ENCODE data around the gene PIWIL4.
"Not testable (repeated sequence)": the region's sequence is repeated elsewhere in the genome, so short reads cannot be mapped to it uniquely, and the experiment has no call there.

The PIWIL4 gene

GRCh38 chr11:94638301-94638901 is 71.2 kb downstream of the PIWIL4 start:
- no peak for DNase-seq (ENCODE audit: low spot score)

DNA sequence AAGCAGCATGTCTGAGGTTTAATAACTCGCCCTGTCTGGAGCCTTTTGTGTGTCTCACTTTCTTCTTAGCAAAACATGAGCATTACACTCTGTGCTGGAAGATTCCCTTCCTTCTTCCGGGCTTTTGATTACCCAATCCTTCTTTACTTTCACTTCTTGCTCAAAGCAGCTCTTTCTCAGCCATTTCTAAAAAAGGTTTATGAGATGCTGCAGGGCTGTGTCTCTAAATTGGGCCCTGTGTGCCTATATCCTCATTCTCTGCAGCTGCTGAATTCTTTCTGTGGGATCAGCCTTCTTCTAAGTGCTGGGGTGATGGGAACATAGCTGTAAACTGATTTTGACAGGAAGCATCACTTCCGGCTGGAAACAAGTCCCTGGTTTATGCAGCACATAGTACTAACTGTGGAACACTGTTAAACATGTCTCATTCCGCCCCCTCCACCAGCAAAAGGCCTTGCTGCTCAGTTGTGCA is 71.8 kb downstream of the PIWIL4 start:
- DNase-seq (ENCODE audit: low spot score) = peak; percentile 62

DNA sequence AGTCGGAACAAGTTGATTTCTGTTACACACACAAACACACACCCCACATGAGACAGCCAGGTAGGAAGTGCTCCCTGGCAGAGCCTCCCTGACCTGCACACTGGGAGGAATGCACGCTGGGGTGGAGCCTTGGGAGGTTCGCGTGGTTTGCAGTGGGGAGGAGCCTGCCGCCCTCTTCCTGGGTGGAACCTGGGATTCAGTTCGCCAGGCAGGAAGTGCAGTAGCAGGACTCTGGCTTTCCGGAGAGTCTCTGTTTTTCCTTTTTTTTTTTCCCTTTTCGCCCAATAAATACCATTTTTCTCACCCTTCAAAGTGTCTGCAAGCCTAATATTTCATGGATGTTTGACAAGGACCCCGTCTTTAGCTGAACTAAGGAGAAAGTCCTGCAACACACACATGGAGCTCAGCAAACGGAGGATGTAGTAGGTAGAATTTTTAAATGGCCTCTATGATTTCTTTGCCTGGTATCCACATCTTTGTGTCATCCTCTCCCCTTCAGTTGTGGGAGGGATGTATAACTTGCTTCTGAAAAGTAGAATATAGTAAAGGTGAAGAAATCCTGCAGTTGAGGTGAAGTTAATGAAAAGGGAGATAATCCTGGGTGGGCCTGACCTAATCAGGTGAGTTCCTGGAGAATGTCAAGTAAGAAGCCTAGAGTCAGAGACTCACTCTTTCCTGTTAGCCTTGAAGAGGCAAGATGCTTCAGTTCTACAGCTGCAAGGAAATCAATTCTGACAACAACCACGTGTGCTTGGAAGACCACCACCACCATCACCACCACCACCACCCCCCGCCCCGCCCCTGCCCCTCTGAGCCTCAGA is 72.9 kb downstream of the PIWIL4 start:
- no peak for DNase-seq (ENCODE audit: low spot score)

- no peak for DNase-seq (ENCODE audit: low spot score)
These were observed 74.1 kb downstream of the PIWIL4 start for GRCh38 chr11:94641167-94641761.

DNA sequence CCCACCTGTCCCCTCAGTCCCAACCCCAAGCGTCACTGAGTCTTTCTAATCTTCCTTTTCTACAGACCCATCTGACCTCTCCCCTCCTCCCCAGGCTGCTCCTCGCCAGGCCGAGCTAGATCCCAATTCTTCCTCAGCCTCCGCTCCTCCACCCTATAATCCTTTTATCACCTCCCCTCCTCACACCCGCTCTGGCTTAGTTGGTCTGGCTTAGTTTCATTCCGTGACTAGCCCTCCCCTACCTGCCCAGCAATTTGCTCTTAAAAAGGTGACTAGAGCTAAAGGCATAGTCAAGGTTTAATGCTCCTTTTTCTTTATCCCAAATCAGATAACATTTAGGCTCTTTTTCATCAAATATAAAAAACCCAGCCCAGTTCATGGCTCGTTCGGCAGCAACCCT is 76.0 kb downstream of the PIWIL4 start:
- DNase-seq (ENCODE audit: low spot score) = not testable (repeated sequence)

DNA sequence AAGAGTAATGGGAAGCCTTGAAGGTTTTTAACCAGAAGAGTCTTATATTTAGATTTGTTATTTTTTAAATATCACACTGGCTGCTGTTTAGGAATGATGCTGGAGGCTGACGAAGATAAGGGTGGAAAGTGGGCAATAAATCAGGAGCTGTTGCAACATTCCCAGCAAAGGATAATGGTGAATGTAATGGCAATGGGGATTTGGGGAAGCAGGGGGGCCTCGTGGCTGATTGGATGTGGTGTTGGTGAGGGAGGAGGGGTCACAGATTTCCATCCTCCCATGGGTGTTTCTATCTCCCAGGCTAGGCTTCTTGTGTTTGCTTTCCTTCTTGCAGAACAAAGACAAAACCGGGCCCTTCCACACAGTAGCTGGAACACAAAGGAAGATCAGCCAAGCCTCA is 80.8 kb downstream of the PIWIL4 start:
- no peak for DNase-seq (ENCODE audit: low spot score)

DNA sequence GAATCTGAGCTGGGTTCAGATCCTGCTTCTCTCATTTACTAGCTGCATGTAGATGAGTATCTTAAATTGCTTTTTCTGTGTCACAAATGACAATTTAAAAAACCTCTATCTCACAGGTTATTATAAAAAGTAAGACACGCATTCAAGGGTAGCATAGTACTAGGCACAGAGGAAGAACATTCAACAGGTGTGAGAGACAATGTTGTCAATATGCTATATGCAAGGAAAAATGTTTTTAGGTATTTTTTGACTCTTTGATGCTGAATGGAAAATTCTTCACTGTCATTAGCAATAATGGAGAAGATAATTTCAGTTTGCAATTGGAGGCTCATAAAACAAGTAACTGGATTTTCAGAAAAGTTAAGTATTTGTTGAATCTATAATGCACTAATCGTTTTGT is 81.6 kb downstream of the PIWIL4 start:
- no peak for DNase-seq (ENCODE audit: low spot score)

DNA sequence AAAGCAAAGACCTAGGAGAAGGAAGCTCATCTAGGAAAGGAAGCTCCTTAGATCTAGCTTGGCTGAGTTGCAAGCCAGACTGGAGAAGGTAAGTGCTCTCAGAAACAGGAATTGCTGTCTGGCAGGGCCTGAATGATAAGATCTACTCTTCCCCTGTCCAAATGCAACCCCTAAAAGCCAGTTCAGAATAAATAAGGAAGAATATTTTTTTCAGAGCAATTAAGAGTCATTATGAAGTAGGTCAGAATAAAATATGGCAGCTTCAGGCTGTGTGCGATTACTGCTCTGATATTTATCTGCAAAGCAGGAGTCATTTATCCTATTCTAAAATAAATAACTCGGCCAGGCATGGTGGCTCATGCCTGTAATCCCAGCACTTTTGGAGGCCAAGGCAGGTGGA is 82.1 kb downstream of the PIWIL4 start:
- DNase-seq (ENCODE audit: low spot score) = no peak

GRCh38 chr11:94649964-94650623 is 82.9 kb downstream of the PIWIL4 start:
- no peak for DNase-seq (ENCODE audit: low spot score)

DNA sequence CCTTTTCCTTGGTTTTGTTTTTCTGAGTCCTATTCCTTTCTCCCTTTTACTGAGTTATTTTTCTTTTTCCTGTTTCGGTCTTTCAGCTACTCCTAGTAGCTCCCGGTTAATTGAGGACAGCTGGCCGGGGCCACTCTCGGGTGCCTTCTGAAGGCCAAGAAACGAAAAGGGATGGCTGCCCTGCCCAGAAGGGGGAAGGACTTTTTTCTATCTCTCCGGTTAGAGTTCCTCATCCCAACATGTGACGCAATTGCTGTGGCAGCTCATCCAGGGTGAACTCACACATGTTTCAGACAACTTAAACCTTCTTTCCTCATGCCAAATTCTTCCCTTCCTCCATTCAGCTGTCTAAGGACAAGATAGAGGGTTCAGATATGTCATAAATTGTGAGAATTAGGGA is 83.6 kb downstream of the PIWIL4 start:
- peak; percentile 92 for DNase-seq (ENCODE audit: low spot score)

GRCh38 chr11:94652735-94653284 is 85.6 kb downstream of the PIWIL4 start:
- no peak for DNase-seq (ENCODE audit: low spot score)

- DNase-seq (ENCODE audit: low spot score) = no peak
These were observed 86.4 kb downstream of the PIWIL4 start for GRCh38 chr11:94653561-94653960.

GRCh38 chr11:94654201-94654600 is 87.0 kb downstream of the PIWIL4 start:
- no peak for DNase-seq (ENCODE audit: low spot score)

DNA sequence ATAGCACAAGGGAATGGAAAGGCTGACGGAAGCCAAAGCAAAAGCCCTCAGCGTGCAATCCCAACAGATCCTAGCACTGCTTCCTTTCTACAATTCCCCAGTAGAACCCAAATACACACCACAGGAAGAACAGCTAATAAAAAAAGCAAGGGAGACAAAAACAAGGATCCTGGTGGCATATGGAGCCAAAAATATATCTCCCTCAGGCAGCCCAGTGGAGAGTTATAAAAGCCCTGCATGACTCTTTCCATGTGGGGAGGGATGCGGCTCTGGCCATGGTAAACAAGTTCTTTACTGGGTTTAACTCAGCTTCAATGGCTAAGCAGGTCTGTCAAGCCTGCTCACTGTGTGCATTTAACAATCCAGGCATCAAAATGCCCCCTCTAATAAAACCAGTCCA is 88.1 kb downstream of the PIWIL4 start:
- no peak for DNase-seq (ENCODE audit: low spot score)

DNA sequence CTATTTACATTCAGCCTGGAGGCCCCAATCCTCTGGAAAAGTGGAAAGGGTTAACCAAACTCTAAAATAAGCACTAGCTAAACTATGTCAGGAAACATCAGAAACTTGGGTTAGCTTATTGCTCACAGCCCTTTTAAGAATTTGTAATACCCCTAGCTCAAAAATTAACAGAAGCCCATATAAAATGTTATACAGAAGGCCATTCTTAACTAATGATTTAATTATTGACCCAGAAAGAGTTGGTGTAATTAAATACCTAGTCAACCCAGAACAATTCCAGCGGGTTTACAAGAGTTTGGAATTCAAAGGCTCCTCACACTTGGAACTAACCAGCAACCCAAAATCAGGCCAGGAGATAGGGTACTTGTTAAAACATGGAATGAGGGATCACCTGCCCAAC is 88.8 kb downstream of the PIWIL4 start:
- no peak for DNase-seq (ENCODE audit: low spot score)

DNA sequence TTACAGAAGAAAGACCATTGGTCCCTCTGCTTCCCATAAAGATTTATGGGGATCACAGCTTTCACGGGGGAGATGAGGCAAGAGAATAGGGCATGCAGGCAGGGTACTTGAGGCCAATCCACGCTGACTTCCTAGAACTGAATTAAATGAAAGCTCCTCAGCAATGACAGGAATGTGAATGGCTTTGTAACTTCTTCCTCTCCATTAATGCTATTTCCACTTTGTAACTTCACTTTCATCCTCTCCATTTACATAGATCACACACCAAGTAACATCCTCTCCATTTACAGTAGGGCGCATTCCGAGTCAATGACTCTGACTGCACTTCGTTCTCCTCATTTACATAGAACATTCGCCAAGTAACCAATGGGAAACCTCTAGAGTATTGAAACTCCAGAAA is 89.8 kb downstream of the PIWIL4 start:
- DNase-seq (ENCODE audit: low spot score) = no peak

- DNase-seq (ENCODE audit: low spot score) = no peak
These were observed 90.5 kb downstream of the PIWIL4 start for GRCh38 chr11:94657629-94658028.

- no peak for DNase-seq (ENCODE audit: low spot score)
These were observed 91.2 kb downstream of the PIWIL4 start for GRCh38 chr11:94658386-94658785.

DNA sequence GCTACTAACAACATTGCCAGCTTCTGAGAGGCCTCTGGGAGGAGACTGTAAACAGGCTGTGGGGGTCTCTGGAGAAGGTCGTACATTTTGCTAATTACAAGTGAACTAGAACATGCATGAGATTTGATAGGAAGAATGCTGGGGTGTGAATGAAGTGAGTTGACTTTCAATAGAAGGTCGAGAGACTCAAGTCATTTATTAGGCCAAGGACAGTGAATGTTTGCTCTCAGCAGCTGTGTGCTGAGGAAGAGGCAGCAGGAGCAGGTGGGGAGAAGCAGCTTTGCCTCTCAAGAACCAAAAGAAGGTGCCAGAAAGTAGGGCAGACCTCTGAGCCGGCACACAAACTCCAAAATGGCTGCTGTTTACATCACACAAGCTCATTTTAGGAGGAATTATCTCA is 91.7 kb downstream of the PIWIL4 start:
- no peak for DNase-seq (ENCODE audit: low spot score)

GRCh38 chr11:94661444-94661843 is 94.3 kb downstream of the PIWIL4 start:
- no peak for DNase-seq (ENCODE audit: low spot score)

DNA sequence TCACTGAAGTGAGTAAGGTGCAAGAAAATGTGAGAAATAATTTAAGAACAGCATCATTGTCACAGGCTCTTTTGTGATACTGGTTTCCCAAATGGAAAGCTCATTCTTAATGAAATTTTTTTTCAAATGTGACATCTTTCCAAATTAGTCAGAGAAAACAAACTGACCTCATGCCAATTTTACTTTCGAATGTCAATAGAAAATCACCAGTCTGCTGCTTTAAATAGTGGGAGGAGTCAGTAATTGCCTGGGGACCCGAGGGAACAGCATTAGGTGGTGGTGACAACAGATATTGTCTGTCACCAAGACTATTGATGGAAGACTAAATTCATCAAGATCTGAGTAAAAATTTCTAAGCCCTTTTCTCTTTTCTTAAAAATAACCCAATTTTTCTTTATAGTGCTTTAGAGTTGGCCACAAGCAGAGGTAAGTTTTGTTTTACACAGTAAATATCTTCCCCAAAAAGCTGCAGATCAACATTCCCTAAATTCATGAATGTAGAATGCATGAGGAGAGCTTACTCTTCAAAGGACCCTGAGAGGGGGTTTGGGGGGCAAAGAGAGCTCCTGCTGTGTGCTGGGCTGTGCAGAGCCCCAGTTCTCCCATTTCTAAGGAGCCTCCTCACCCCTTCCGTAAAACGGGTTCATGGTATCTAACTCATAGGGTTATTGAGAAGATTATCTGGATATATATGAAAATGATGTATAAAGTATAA is 95.1 kb downstream of the PIWIL4 start:
- no peak for DNase-seq (ENCODE audit: low spot score)
